Measurements from ENCODE around the gene INO80E. TPM values are rescaled to one million over a fixed set of nuclear protein-coding genes. Genes with fewer than 3 reads are reported as not detected.
"Not testable (repeated sequence)": the region's sequence is repeated elsewhere in the genome, so short reads cannot be mapped to it uniquely, and the experiment has no call there.

INO80E gene
- 10 to 100 TPM; 84.1 to 94.0 TPM for total RNA-seq

- ChIA-PET POLR2A (interaction anchor here (0.6 to 2.6 kb wide), 10 partner anchors 9 to 206 kb away, joined by 3 to 16 read pairs (median 5); partner anchors contain the start of genes ASPHD1, KCTD13, KIF22 and TAOK2), CTCF (interaction anchor here (0.6 to 2.3 kb wide), 9 partner anchors 9 to 295 kb away, joined by 3 to 9 read pairs (median 4); partner anchors contain the start of genes TBX6 and TLCD3B)
- Mint-ChIP-seq H3K27ac (peak within 1 kb of the TSS; percentile 99), H3K9me3 (no peaks in the 10 kb centered on the region), H3K4me3 (peak within 1 kb of the TSS; percentile 99), H3K36me3 (peaks cover 26% of the 10 kb centered on the region), H3K27me3 (no peaks in the 10 kb centered on the region), H3K4me1 (ENCODE audit: low read depth) (peaks cover 33% of the 10 kb centered on the region)
- DNase-seq, result peak; percentile 100
- intact Hi-C loops (cut with micrococcal nuclease), result loop anchor here (1.0 to 5.0 kb wide), 5 partner anchors 23 to 189 kb away; partner anchors contain the start of genes CDIPT, KCTD13, MAZ and TAOK2
Measured at GRCh38 chr16:29995911-29996765, at the start of gene INO80E. TSS of gene INO80E (plus strand) at chr16:29996241. CDS start at chr16:29996311, 70 bp downstream.

- ChIA-PET CTCF (interaction anchor here (0.6 to 0.9 kb wide), 3 partner anchors 22 to 260 kb away, joined by 3 read pairs; partner anchors contain the start of gene KCTD13), POLR2A (no interaction called here)
- H3K36me3 Mint-ChIP-seq, result no peaks in the 10 kb centered on the region
- no peak for DNase-seq
- intact Hi-C loops (cut with micrococcal nuclease), result no loop called here
- H3K4me3 Mint-ChIP-seq, result no peak overlapping the region
- peaks cover 3% of the 10 kb centered on the region for H3K9me3 Mint-ChIP-seq
- no peaks in the 10 kb centered on the region for H3K4me1 Mint-ChIP-seq (ENCODE audit: low read depth)
- H3K27me3 Mint-ChIP-seq, result no peaks in the 10 kb centered on the region
- H3K27ac Mint-ChIP-seq, result no peak overlapping the region
Measured at GRCh38 chr16:29947897-29948296, 48.1 kb upstream of the INO80E start.

- ChIA-PET CTCF (interaction anchor here (1.1 to 1.4 kb wide), 3 partner anchors 82 to 251 kb away, joined by 3 read pairs; no protein-coding TSS in a partner anchor), POLR2A (no interaction called here)
- Mint-ChIP-seq H3K4me1 (ENCODE audit: low read depth) (no peaks in the 10 kb centered on the region), H3K36me3 (no peaks in the 10 kb centered on the region), H3K27ac (no peak overlapping the region), H3K27me3 (no peaks in the 10 kb centered on the region), H3K4me3 (no peak overlapping the region), H3K9me3 (peaks cover 3% of the 10 kb centered on the region)
- DNase-seq, result no peak
- intact Hi-C loops (cut with micrococcal nuclease), result no loop called here
Measured at GRCh38 chr16:29950806-29951461, 45.1 kb upstream of the INO80E start.

- peaks cover 3% of the 10 kb centered on the region for H3K9me3 Mint-ChIP-seq
- intact Hi-C loops (cut with micrococcal nuclease), result no loop called here
- no peak overlapping the region for H3K27ac Mint-ChIP-seq
- H3K4me1 Mint-ChIP-seq (ENCODE audit: low read depth), result no peaks in the 10 kb centered on the region
- no peak for DNase-seq
- H3K36me3 Mint-ChIP-seq, result no peaks in the 10 kb centered on the region
- no peaks in the 10 kb centered on the region for H3K27me3 Mint-ChIP-seq
- POLR2A ChIA-PET, result no interaction called here
- H3K4me3 Mint-ChIP-seq, result no peak overlapping the region
- CTCF ChIA-PET, result interaction anchor here (1.1 to 1.4 kb wide), 3 partner anchors 81 to 252 kb away, joined by 3 read pairs; no protein-coding TSS in a partner anchor
Measured at GRCh38 chr16:29951625-29952365, 44.2 kb upstream of the INO80E start.

- Mint-ChIP-seq H3K4me1 (ENCODE audit: low read depth) (peaks cover 16% of the 10 kb centered on the region), H3K27me3 (no peaks in the 10 kb centered on the region), H3K9me3 (no peaks in the 10 kb centered on the region), H3K27ac (no peak overlapping the region), H3K4me3 (no peak overlapping the region), H3K36me3 (no peaks in the 10 kb centered on the region)
- intact Hi-C loops (cut with micrococcal nuclease), result no loop called here
- ChIA-PET CTCF (no interaction called here), POLR2A (no interaction called here)
- no peak for DNase-seq
Measured at GRCh38 chr16:29958756-29959155, 37.3 kb upstream of the INO80E start.

- Mint-ChIP-seq H3K9me3 (no peaks in the 10 kb centered on the region), H3K4me1 (ENCODE audit: low read depth) (peaks cover 16% of the 10 kb centered on the region), H3K27me3 (no peaks in the 10 kb centered on the region), H3K27ac (no peak overlapping the region), H3K4me3 (no peak overlapping the region), H3K36me3 (no peaks in the 10 kb centered on the region)
- POLR2A ChIA-PET, result no interaction called here
- no peak for DNase-seq
- CTCF ChIA-PET, result no interaction called here
- intact Hi-C loops (cut with micrococcal nuclease), result no loop called here
Measured at GRCh38 chr16:29959293-29959692, 36.7 kb upstream of the INO80E start.

GRCh38 chr16:29959821-29960220 lies 36.2 kb upstream of the INO80E start:
- H3K27ac Mint-ChIP-seq, CTCF ChIA-PET, H3K4me3 Mint-ChIP-seq, H3K27me3 Mint-ChIP-seq, H3K9me3 Mint-ChIP-seq, POLR2A ChIA-PET, DNase-seq, H3K36me3 Mint-ChIP-seq: not testable (repeated sequence)
- intact Hi-C loops (cut with micrococcal nuclease), result loop anchor here (5.0 kb wide), 2 partner anchors 33 to 37 kb away; partner anchors contain the start of genes HIRIP3, INO80E and KCTD13
- H3K4me1 Mint-ChIP-seq (ENCODE audit: low read depth), result peaks cover 16% of the 10 kb centered on the region

- ChIA-PET CTCF (interaction anchor here (0.5 to 1.9 kb wide), 9 partner anchors 11 to 239 kb away, joined by 3 to 13 read pairs (median 4); partner anchors contain the start of genes CDIPT, KCTD13 and TAOK2), POLR2A (interaction anchor here (0.6 to 2.7 kb wide), 4 partner anchors 12 to 261 kb away, joined by 3 to 25 read pairs (median 7); partner anchors contain the start of genes HIRIP3, KCTD13 and TAOK2)
- H3K36me3 Mint-ChIP-seq, result peaks cover under 1% of the 10 kb centered on the region
- peak overlapping the region; percentile 81 for H3K27ac Mint-ChIP-seq
- H3K27me3 Mint-ChIP-seq, result no peaks in the 10 kb centered on the region
- DNase-seq, result no peak
- H3K4me1 Mint-ChIP-seq (ENCODE audit: low read depth), result peaks cover 16% of the 10 kb centered on the region
- H3K9me3 Mint-ChIP-seq, result no peaks in the 10 kb centered on the region
- intact Hi-C loops (cut with micrococcal nuclease), result loop anchor here (1.0 to 5.0 kb wide), 3 partner anchors 34 to 98 kb away; partner anchors contain the start of genes CDIPT, HIRIP3, INO80E and KCTD13
- peak overlapping the region; percentile 79 for H3K4me3 Mint-ChIP-seq
Measured at GRCh38 chr16:29961127-29961478, 34.9 kb upstream of the INO80E start.

- intact Hi-C loops (cut with micrococcal nuclease), result loop anchor here (1.0 to 5.0 kb wide), 4 partner anchors 12 to 98 kb away; partner anchors contain the start of genes CDIPT, HIRIP3, INO80E and KCTD13
- peak; percentile 94 for DNase-seq
- Mint-ChIP-seq H3K27ac (peak within 1 kb of the TSS; percentile 83), H3K4me1 (ENCODE audit: low read depth) (peaks cover 16% of the 10 kb centered on the region), H3K9me3 (no peaks in the 10 kb centered on the region), H3K36me3 (peaks cover 1% of the 10 kb centered on the region), H3K27me3 (no peaks in the 10 kb centered on the region), H3K4me3 (peak within 1 kb of the TSS; percentile 85)
- ChIA-PET POLR2A (interaction anchor here (0.5 to 2.7 kb wide), 5 partner anchors 11 to 222 kb away, joined by 3 to 25 read pairs (median 6); partner anchors contain the start of genes CORO1A, HIRIP3, KCTD13 and TAOK2), CTCF (interaction anchor here (0.5 to 1.9 kb wide), 12 partner anchors 11 to 239 kb away, joined by 3 to 13 read pairs (median 4); partner anchors contain the start of genes CDIPT, KCTD13 and TAOK2)
Measured at GRCh38 chr16:29961479-29962343, 34.3 kb upstream of the INO80E start, which contains the start of gene TMEM219. TSS of gene TMEM219 (plus strand) at chr16:29962079. CDS start at chr16:29963144, 1,065 bp downstream.

GRCh38 chr16:29962344-29962994 lies 33.6 kb upstream of the INO80E start:
- intact Hi-C loops (cut with micrococcal nuclease), result loop anchor here (1.0 to 5.0 kb wide), 3 partner anchors 11 to 35 kb away; partner anchors contain the start of genes HIRIP3, INO80E, KCTD13 and TAOK2
- Mint-ChIP-seq H3K27ac (peak overlapping the region; percentile 83), H3K4me1 (ENCODE audit: low read depth) (peaks cover 16% of the 10 kb centered on the region), H3K36me3 (peaks cover 1% of the 10 kb centered on the region), H3K9me3 (no peaks in the 10 kb centered on the region), H3K4me3 (peak overlapping the region; percentile 85), H3K27me3 (no peaks in the 10 kb centered on the region)
- CTCF ChIA-PET, result interaction anchor here (0.6 to 1.9 kb wide), 9 partner anchors 10 to 240 kb away, joined by 3 to 13 read pairs (median 3); partner anchors contain the start of genes KCTD13 and TAOK2
- POLR2A ChIA-PET, result interaction anchor here (1.5 to 2.7 kb wide), 3 partner anchors 11 to 46 kb away, joined by 3 to 25 read pairs (median 8); partner anchors contain the start of genes KCTD13 and TAOK2
- no peak for DNase-seq

All from activated CD4-positive, alpha-beta memory T cell treated with anti-CD3 and anti-CD28 coated beads for 36 hours (primary cell).